Neural progenitor cell (in vitro differentiated cells): ENCODE measurements around the gene NHEJ1.

Experiments used
- EZH2 ChIP-seq: fragments of 200-600 bp; sonication (generic); IDR thresholded peaks from 2 replicates; pipeline ENCODE4 v1.6.1; 2017; ENCODE audit warnings: antibody characterized with exemption, mild to moderate bottlenecking, moderate library complexity
- EZH2phosphoT487 ChIP-seq: fragments of 200-600 bp; sonication (generic); IDR thresholded peaks from 2 replicates; pipeline ENCODE4 v1.6.1; 2017; ENCODE audit warnings: antibody characterized with exemption
- TF ChIP-seq, protein P1 (sequence below): fragments of 200-600 bp; sonication (generic); IDR thresholded peaks from 2 replicates; pipeline ENCODE4 v1.5.1; 2017; ENCODE audit warnings: antibody characterized with exemption, mild to moderate bottlenecking

GRCh38 chr2:219177552-219178376 is 17.1 kb upstream of the NHEJ1 start, which contains the start of gene RETREG2:
- TF ChIP-seq, protein P1, sequence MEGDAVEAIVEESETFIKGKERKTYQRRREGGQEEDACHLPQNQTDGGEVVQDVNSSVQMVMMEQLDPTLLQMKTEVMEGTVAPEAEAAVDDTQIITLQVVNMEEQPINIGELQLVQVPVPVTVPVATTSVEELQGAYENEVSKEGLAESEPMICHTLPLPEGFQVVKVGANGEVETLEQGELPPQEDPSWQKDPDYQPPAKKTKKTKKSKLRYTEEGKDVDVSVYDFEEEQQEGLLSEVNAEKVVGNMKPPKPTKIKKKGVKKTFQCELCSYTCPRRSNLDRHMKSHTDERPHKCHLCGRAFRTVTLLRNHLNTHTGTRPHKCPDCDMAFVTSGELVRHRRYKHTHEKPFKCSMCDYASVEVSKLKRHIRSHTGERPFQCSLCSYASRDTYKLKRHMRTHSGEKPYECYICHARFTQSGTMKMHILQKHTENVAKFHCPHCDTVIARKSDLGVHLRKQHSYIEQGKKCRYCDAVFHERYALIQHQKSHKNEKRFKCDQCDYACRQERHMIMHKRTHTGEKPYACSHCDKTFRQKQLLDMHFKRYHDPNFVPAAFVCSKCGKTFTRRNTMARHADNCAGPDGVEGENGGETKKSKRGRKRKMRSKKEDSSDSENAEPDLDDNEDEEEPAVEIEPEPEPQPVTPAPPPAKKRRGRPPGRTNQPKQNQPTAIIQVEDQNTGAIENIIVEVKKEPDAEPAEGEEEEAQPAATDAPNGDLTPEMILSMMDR, result peak; percentile 57
- no peak for TF ChIP-seq EZH2phosphoT487
- no peak for TF ChIP-seq EZH2
